ENCODE results near the gene BCAR3. TPM values are rescaled to one million over a fixed set of nuclear protein-coding genes. Genes with fewer than 3 reads are reported as not detected.

The BCAR3 gene
- total RNA-seq, 1 donor from 2014 or later: 41.0 TPM

GRCh38 chr1:93710499-93711453 is 29.1 kb upstream of the BCAR3 start:
- Histone ChIP-seq H3K36me3 (no peaks in the 10 kb centered on the region), H3K4me1 (peaks cover 0 to 14% of the 10 kb centered on the region in 2 donors), H3K27me3 (no peaks in the 10 kb centered on the region), H3K9me3 (no peaks in the 10 kb centered on the region), H3K4me3 (no peak overlapping the region), H3K27ac (no peak overlapping the region)
- TF ChIP-seq, protein P1, sequence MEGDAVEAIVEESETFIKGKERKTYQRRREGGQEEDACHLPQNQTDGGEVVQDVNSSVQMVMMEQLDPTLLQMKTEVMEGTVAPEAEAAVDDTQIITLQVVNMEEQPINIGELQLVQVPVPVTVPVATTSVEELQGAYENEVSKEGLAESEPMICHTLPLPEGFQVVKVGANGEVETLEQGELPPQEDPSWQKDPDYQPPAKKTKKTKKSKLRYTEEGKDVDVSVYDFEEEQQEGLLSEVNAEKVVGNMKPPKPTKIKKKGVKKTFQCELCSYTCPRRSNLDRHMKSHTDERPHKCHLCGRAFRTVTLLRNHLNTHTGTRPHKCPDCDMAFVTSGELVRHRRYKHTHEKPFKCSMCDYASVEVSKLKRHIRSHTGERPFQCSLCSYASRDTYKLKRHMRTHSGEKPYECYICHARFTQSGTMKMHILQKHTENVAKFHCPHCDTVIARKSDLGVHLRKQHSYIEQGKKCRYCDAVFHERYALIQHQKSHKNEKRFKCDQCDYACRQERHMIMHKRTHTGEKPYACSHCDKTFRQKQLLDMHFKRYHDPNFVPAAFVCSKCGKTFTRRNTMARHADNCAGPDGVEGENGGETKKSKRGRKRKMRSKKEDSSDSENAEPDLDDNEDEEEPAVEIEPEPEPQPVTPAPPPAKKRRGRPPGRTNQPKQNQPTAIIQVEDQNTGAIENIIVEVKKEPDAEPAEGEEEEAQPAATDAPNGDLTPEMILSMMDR (IDR thresholded peaks at IDR 0.05): no peak
- peak in 1 of 2 donors; percentile 31 for DNase-seq (ENCODE audit: low spot score in 2 of 2)
- intact Hi-C loops (cut with DNase I): no loop called here

DNA sequence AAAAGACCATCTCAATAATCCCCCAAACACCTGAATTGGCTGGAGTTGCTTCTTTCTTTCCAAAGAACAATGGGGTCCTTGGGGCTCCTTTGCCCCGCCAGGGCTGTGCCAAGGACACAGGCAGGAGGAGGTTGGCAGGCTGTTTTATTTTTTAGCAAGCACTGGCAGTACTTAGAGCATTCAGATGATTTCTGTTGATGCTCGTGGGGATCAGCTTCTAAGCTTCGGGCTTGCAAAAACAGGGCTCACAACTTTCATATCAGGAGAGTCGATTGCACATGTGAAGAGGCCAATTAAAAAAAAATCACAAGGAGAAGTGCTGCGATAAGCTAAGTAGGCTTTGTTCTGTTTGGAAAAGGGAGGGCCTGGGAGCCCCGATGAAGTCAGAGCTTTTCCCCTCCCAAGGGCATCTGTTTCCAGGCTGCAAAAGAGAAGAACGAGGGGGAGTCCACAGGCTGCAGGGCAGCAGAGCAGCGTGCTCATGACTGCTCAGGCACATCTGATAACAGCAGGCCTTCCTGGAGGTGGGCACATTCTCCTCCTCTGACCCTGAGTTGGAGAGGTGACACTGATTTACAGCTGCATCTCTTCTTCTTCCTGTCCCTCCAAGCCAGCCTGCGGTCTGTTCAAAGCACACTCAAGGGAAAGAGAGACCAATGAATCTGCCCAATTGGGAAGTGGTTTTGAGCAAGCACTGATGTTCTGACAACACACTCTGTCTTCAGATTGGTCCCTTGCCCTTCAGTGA is 27.3 kb upstream of the BCAR3 start:
- intact Hi-C loops (cut with DNase I): no loop called here

DNA sequence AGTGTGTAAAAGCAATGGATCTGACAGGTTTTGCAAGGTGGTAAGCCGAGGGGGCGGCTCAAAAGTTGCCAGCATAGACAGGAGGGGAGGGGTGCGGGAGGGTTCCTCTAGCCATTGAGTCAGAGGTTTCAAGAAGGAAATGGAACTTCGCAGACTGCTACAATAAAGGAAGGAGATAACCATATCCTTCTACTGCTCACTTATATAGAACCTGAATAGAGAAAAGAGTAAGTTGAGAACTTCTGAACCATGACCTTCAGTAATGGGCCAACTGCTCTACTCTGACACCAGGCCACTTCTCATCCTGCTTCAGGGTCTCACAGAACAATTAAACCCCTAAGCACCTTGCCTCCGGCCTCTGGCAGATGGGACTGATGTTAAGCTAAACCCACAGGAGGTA is 26.3 kb upstream of the BCAR3 start:
- H3K4me1 ChIP-seq: peaks cover 0 to 9% of the 10 kb centered on the region in 2 donors
- intact Hi-C loops (cut with DNase I): no loop called here
- TF ChIP-seq, protein P1 (IDR thresholded peaks at IDR 0.05): no peak
- no peak overlapping the region for H3K4me3 ChIP-seq
- H3K36me3 ChIP-seq: no peaks in the 10 kb centered on the region
- H3K27ac ChIP-seq: no peak overlapping the region
- H3K9me3 ChIP-seq: no peaks in the 10 kb centered on the region
- H3K27me3 ChIP-seq: no peaks in the 10 kb centered on the region
- DNase-seq (ENCODE audit: low spot score in 2 of 2): peak in 1 of 2 donors; percentile 44

More for the DNA sequence above, 27.3 kb upstream of the BCAR3 start:
- Histone ChIP-seq H3K9me3 (no peaks in the 10 kb centered on the region), H3K4me1 (peaks cover 0 to 9% of the 10 kb centered on the region in 2 donors), H3K4me3 (peak overlapping the region in 1 of 2 donors; percentile 22), H3K36me3 (no peaks in the 10 kb centered on the region), H3K27me3 (no peaks in the 10 kb centered on the region), H3K27ac (no peak overlapping the region)
- TF ChIP-seq, protein P1 (IDR thresholded peaks at IDR 0.05): no peak
- DNase-seq (ENCODE audit: low spot score in 2 of 2): peak in 1 of 2 donors; percentile 60

DNA sequence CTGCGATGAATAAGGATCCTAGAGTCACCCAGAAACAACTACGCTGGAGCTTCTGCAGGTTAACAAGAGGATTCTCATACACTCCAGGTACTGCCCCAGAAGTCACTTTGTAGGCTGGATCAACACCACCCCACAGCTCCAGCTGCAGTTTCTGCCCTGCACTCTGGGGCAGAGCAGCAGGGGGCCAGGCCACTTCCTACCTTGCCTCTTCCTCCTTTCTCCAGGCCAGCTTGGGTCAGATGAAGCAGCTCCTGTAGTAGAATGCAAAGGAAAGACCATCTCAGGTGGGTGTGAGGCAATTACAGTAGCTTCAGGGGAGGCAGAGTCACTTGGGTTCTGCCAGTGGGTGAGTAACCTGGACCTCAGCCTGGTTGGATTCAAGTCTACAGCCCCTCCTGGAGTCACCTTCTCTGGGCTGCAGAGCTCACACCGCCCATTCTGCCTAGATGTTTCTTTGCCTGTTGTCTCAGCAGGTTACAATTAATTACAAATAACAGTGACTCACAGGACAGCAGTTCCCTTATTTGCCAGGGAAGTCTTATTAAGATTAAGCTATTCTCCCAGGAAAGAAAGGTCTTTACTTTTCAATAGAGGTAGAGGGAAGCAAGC is 24.4 kb upstream of the BCAR3 start:
- no peaks in the 10 kb centered on the region for H3K9me3 ChIP-seq
- TF ChIP-seq, protein P1 (IDR thresholded peaks at IDR 0.05): no peak
- intact Hi-C loops (cut with DNase I): no loop called here

GRCh38 chr1:93704052-93704451 is 22.4 kb upstream of the BCAR3 start:
- peaks cover 0 to 16% of the 10 kb centered on the region in 2 donors for H3K4me1 ChIP-seq
- no peak overlapping the region for H3K4me3 ChIP-seq
- no peaks in the 10 kb centered on the region for H3K36me3 ChIP-seq
- TF ChIP-seq, protein P1 (IDR thresholded peaks at IDR 0.05): no peak
- intact Hi-C loops (cut with DNase I): no loop called here
- H3K9me3 ChIP-seq: no peaks in the 10 kb centered on the region
- no peaks in the 10 kb centered on the region for H3K27me3 ChIP-seq
- H3K27ac ChIP-seq: no peak overlapping the region
- DNase-seq (ENCODE audit: low spot score in 2 of 2): peak in 1 of 2 donors; percentile 59

More for the DNA sequence above, 24.4 kb upstream of the BCAR3 start:
- H3K4me3 ChIP-seq: no peak overlapping the region
- peak in 1 of 2 donors; percentile 39 for DNase-seq (ENCODE audit: low spot score in 2 of 2)
- no peaks in the 10 kb centered on the region for H3K36me3 ChIP-seq
- H3K27me3 ChIP-seq: no peaks in the 10 kb centered on the region
- H3K27ac ChIP-seq: no peak overlapping the region
- H3K4me1 ChIP-seq: peaks cover 0 to 19% of the 10 kb centered on the region in 2 donors
